ENCODE results near the gene SVOP.

DNA sequence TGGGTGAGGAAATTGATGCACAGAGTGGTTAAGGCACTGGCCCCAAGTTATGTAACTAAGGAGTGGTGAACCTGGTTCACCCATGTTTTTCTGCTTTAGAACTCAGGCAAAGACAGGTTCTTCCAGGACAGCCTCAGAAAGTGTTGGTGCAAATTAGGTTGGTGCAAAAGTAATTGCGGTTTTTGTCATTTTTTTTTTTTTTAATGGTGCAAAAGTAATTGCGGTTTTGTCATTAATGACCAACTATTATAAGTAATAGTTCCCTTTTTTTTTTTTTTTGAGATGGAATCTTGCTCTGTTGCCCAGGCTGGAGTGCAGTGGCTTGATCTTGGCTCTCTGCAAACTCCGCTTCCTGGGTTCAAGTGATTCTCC lies 158.3 kb downstream of the SVOP start:
- TF ChIP-seq, protein P1, sequence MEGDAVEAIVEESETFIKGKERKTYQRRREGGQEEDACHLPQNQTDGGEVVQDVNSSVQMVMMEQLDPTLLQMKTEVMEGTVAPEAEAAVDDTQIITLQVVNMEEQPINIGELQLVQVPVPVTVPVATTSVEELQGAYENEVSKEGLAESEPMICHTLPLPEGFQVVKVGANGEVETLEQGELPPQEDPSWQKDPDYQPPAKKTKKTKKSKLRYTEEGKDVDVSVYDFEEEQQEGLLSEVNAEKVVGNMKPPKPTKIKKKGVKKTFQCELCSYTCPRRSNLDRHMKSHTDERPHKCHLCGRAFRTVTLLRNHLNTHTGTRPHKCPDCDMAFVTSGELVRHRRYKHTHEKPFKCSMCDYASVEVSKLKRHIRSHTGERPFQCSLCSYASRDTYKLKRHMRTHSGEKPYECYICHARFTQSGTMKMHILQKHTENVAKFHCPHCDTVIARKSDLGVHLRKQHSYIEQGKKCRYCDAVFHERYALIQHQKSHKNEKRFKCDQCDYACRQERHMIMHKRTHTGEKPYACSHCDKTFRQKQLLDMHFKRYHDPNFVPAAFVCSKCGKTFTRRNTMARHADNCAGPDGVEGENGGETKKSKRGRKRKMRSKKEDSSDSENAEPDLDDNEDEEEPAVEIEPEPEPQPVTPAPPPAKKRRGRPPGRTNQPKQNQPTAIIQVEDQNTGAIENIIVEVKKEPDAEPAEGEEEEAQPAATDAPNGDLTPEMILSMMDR (IDR thresholded peaks at IDR 0.05), result no peak
- no peak for TF ChIP-seq POLR2A (IDR thresholded peaks at IDR 0.05)

Measured in Peyer's patch (tissue), 4 donors.